C4-2B (cell line): ENCODE results near the gene CGA.

Source experiments
- H3K27ac ChIP-seq: fragments of 450-650 bp; 2 replicates; pipeline ENCODE4 v1.5.1; 2017
- CTCF ChIP-seq: fragments of 450-650 bp; conservative IDR thresholded peaks from 2 replicates; pipeline ENCODE4 v1.5.1; 2017; ENCODE audit warnings: mild to moderate bottlenecking
- ZFX ChIP-seq: fragments of 450-650 bp; IDR thresholded peaks from 2 replicates; pipeline ENCODE4 v1.6.1; 2017

The CGA gene

GRCh38 chr6:87118054-87118453 is 23.1 kb upstream of the CGA start:
- TF ChIP-seq CTCF (no peak), ZFX (no peak)
- H3K27ac ChIP-seq = no peak overlapping the region

GRCh38 chr6:87116922-87117321 is 22.0 kb upstream of the CGA start:
- H3K27ac ChIP-seq = no peak overlapping the region
- no peak for TF ChIP-seq CTCF
- no peak for TF ChIP-seq ZFX

GRCh38 chr6:87115402-87116135 is 20.7 kb upstream of the CGA start:
- no peak overlapping the region for H3K27ac ChIP-seq
- TF ChIP-seq ZFX (no peak), CTCF (no peak)

- TF ChIP-seq ZFX = no peak
- TF ChIP-seq CTCF = no peak
- H3K27ac ChIP-seq = no peak overlapping the region
Observed at GRCh38 chr6:87110636-87111035, 15.7 kb upstream of the CGA start.

- H3K27ac ChIP-seq = no peak overlapping the region
- TF ChIP-seq CTCF (no peak), ZFX (no peak)
Observed at GRCh38 chr6:87105823-87106222, 10.9 kb upstream of the CGA start.

- TF ChIP-seq ZFX (no peak), CTCF (no peak)
- no peak overlapping the region for H3K27ac ChIP-seq
Observed at GRCh38 chr6:87104667-87105066, 9.8 kb upstream of the CGA start.

GRCh38 chr6:87103977-87104601 is 9.2 kb upstream of the CGA start:
- no peak overlapping the region for H3K27ac ChIP-seq
- no peak for TF ChIP-seq ZFX
- no peak for TF ChIP-seq CTCF
